Measurements from ENCODE around the gene CRHR1.

DNA sequence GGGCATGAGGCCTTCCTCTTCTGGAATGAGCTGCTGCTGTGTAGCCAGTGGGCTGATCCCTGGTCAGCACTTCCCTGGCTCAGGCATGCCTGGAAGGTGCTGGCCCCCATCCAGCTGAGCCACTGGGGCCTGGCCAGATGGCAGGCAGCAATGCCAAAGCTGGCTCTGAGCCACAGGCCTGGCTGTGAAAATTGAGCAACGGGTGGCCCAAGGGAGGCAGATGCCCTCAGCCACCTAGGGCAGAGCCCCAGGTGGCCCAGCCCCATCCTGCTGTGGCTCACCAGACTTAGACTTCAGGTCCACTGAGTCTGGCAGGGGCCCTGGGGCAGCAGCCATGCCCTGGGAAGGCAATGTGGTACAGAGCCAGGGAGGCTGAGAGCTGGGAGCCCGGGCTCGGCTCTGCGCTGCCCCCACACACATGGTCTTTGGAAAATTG is 8.5 kb upstream of the CRHR1 start:
- TF ChIP-seq POLR2AphosphoS5 (IDR thresholded peaks at IDR 0.05) (no peak), POLR2A (IDR thresholded peaks at IDR 0.05) (no peak)
- TF ChIP-seq, protein P1, sequence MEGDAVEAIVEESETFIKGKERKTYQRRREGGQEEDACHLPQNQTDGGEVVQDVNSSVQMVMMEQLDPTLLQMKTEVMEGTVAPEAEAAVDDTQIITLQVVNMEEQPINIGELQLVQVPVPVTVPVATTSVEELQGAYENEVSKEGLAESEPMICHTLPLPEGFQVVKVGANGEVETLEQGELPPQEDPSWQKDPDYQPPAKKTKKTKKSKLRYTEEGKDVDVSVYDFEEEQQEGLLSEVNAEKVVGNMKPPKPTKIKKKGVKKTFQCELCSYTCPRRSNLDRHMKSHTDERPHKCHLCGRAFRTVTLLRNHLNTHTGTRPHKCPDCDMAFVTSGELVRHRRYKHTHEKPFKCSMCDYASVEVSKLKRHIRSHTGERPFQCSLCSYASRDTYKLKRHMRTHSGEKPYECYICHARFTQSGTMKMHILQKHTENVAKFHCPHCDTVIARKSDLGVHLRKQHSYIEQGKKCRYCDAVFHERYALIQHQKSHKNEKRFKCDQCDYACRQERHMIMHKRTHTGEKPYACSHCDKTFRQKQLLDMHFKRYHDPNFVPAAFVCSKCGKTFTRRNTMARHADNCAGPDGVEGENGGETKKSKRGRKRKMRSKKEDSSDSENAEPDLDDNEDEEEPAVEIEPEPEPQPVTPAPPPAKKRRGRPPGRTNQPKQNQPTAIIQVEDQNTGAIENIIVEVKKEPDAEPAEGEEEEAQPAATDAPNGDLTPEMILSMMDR (IDR thresholded peaks at IDR 0.05) = no peak
